Mucosa of rectum (tissue), 2 donors: Measurements from ENCODE around the gene LGALS3BP.
"Not testable (repeated sequence)": the region's sequence is repeated elsewhere in the genome, so short reads cannot be mapped to it uniquely, and the experiment has no call there.

Experiments
- H3K27ac ChIP-seq, 2 donors: one replicate each; pipeline ENCODE4 v1.7.0; 2013; ENCODE audit warnings: inconsistent platforms in 2 of 2, low read depth in 2 of 2, low read length in 2 of 2
- H3K27me3 ChIP-seq, 2 donors: one replicate each; pipeline ENCODE4 v1.7.0; 2013; ENCODE audit warnings: low read length in 2 of 2; ENCODE audit not compliant: control insufficient read depth in 2 of 2, insufficient read depth in 2 of 2
- H3K36me3 ChIP-seq, 2 donors: one replicate each; pipeline ENCODE4 v1.7.0; 2013; ENCODE audit warnings: low read length in 2 of 2; ENCODE audit not compliant: control insufficient read depth in 2 of 2, insufficient read depth in 2 of 2
- H3K4me1 ChIP-seq, 2 donors: one replicate each; pipeline ENCODE4 v1.7.0; 2013; ENCODE audit warnings: low read length in 2 of 2, mild to moderate bottlenecking in 1 of 2; ENCODE audit not compliant: control insufficient read depth in 2 of 2, insufficient read depth in 2 of 2
- H3K4me3 ChIP-seq, 2 donors: one replicate each; pipeline ENCODE4 v1.7.0; 2013; ENCODE audit warnings: low read length in 2 of 2
- H3K9ac ChIP-seq, 2 donors: one replicate each; pipeline ENCODE4 v1.7.0; 2013; ENCODE audit warnings: low read length in 2 of 2, low read depth in 1 of 2, mild to moderate bottlenecking in 1 of 2
- H3K9me3 ChIP-seq, 2 donors: one replicate each; pipeline ENCODE4 v1.7.0; 2013; ENCODE audit warnings: low read length in 2 of 2; ENCODE audit not compliant: control insufficient read depth in 2 of 2
- donor health status: healthy.
- donor health status: Normal muscosa, but diverticular disease.

LGALS3BP gene

GRCh38 chr17:78962984-78963348, 16.8 kb downstream of the LGALS3BP start:
- peaks cover 14 to 21% of the 10 kb centered on the region in 2 donors for H3K4me1 ChIP-seq
- not testable (repeated sequence) for H3K9ac ChIP-seq, H3K4me3 ChIP-seq, H3K27me3 ChIP-seq, H3K36me3 ChIP-seq, H3K9me3 ChIP-seq
- peak overlapping the region; percentile 64 to 80 for H3K27ac ChIP-seq

DNA sequence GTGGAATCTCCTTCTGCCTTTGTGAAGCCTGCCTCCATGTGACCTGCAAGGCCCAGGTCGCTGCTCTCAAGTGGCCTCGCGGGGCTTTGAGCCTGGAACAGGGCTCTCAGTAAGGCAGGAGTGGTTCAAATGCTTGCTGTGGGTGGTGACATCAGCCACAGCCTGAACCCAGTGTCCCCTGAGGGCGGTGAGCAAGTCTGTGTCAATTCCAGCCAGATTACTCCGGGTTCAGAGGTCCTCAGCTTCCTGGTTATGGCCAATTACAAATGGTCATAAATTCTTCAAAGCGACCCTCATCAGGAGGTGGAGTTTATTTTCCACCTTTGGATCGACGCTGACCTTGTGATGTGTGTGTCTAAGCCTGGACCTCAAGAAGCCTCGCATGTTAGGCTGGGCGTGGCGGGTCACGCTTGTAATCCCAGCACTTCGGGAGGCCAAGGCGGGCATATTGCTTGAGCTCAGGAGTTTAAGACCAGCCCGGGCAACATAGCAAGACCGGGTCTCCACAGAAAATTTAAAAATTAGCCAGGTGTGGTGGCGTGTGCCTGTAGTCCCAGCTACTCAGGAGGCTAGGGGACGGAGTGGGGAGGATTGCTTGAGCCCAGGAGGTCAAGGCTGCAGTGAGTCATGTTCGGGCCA, 17.3 kb downstream of the LGALS3BP start:
- peak overlapping the region; percentile 52 to 80 for H3K27ac ChIP-seq
- no peaks in the 10 kb centered on the region for H3K9me3 ChIP-seq
- peaks cover 14 to 21% of the 10 kb centered on the region in 2 donors for H3K4me1 ChIP-seq
- H3K27me3 ChIP-seq: no peaks in the 10 kb centered on the region
- H3K4me3 ChIP-seq: no peak overlapping the region
- H3K36me3 ChIP-seq: peaks cover 2% of the 10 kb centered on the region in 2 donors
- no peak overlapping the region for H3K9ac ChIP-seq

GRCh38 chr17:78961571-78961970, 18.2 kb downstream of the LGALS3BP start:
- H3K9me3 ChIP-seq: no peaks in the 10 kb centered on the region
- H3K27me3 ChIP-seq: no peaks in the 10 kb centered on the region
- H3K27ac ChIP-seq: peak overlapping the region; percentile 52 to 69
- H3K9ac ChIP-seq: peak overlapping the region in 1 of 2 donors; percentile 14
- H3K4me1 ChIP-seq: peaks cover 14 to 21% of the 10 kb centered on the region in 2 donors
- H3K36me3 ChIP-seq: peaks cover 0 to under 1% of the 10 kb centered on the region in 2 donors
- peak overlapping the region in 1 of 2 donors; percentile 10 for H3K4me3 ChIP-seq

DNA sequence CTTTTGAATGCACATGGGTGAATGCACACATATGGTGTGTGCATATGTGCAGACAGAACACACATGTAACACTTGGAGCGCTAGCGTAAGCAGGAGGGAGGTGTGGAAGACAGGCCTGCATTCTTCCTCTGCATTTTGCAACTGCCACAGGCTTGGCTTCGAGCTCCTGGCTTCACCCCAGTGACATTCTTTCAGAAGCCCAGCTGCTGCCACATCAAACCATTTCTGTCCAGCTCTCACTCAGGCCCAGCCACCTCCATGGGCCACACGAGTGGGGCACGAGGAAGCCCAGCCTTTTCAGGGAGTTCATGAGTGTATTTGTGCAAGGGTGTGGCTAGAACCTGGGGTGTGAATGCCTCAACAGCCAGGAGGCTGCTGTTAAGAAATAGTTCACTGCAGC, 18.8 kb downstream of the LGALS3BP start:
- Histone ChIP-seq H3K27ac (peak overlapping the region; percentile 28 to 69), H3K9ac (no peak overlapping the region), H3K4me1 (peaks cover 14 to 21% of the 10 kb centered on the region in 2 donors), H3K4me3 (no peak overlapping the region), H3K9me3 (no peaks in the 10 kb centered on the region), H3K36me3 (no peaks in the 10 kb centered on the region), H3K27me3 (no peaks in the 10 kb centered on the region)

- H3K4me1 ChIP-seq: peaks cover 14 to 21% of the 10 kb centered on the region in 2 donors
- no peak overlapping the region for H3K27ac ChIP-seq
- no peak overlapping the region for H3K4me3 ChIP-seq
- no peak overlapping the region for H3K9ac ChIP-seq
- no peaks in the 10 kb centered on the region for H3K27me3 ChIP-seq
- H3K36me3 ChIP-seq: no peaks in the 10 kb centered on the region
- H3K9me3 ChIP-seq: no peaks in the 10 kb centered on the region
Observed at GRCh38 chr17:78959803-78960202, 19.9 kb downstream of the LGALS3BP start.

DNA sequence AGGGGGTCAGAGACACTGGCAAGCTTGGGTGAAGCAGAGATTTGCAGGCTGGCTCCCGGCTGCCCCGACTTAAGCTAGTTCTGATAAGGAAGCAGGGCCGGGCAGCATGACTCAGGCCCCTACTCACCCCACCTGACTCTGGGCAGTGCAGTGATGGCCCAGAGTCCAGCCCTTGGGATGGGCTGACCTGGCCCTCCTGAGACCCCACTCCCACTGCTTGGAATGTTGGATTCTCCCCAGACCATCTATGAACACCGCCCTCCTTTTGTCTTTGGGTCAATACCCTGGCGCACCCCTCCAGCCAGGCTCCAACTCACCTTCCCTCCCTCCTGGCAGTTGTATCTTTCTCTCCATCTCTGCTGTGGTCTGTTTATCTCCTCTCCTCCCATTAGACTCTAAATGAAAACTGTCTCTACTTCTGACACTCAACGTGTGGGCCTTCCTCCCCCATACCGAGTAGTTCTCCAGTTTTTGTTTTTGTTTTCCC, 21.0 kb downstream of the LGALS3BP start:
- Histone ChIP-seq H3K9ac (no peak overlapping the region), H3K36me3 (no peaks in the 10 kb centered on the region), H3K27ac (no peak overlapping the region), H3K27me3 (no peaks in the 10 kb centered on the region), H3K4me1 (peaks cover 14 to 21% of the 10 kb centered on the region in 2 donors), H3K4me3 (no peak overlapping the region), H3K9me3 (no peaks in the 10 kb centered on the region)

DNA sequence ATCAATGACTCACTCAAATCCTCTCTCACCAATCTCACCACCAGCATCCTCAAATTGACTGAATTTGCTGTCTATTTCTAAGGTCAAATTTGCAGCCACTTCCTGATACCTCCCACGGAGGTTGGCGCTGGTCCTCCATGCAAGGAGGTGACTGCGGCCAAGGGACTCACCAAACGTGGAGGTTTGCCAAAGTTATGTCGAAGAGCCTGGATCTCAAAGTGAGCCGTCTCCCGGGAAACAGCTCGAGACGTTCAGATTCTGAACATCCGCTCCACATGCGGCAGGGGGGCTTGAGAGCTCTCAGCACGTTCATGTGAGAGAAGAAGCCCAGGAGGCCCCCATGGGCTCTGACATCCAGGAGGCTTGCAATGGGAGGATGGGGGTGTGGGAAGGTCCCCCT, 22.6 kb downstream of the LGALS3BP start:
- H3K9me3 ChIP-seq: no peaks in the 10 kb centered on the region
- no peaks in the 10 kb centered on the region for H3K27me3 ChIP-seq
- no peak overlapping the region for H3K4me3 ChIP-seq
- H3K4me1 ChIP-seq: peaks cover 8 to 20% of the 10 kb centered on the region in 2 donors
- no peak overlapping the region for H3K27ac ChIP-seq
- no peak overlapping the region for H3K9ac ChIP-seq
- no peaks in the 10 kb centered on the region for H3K36me3 ChIP-seq

DNA sequence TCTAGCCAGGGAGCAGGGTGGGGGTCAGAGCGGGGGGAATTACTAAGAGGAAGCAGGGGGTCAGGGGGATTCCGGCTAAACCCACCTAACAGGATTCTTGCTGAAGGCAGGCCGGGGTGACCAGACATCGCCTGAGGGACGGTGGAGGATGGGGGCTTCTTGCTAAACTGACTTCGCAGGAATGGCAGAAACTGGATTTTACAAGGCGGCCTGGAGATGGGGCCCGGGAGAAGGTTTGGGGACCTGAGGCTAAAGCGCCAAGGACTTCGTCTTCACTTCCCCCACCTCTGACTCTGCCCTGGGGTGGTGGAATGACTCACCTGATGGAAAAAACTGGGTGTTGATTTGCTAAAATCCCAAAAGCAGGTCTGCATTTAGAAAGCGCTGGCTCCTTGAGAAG, 23.5 kb downstream of the LGALS3BP start:
- no peaks in the 10 kb centered on the region for H3K27me3 ChIP-seq
- no peak overlapping the region for H3K4me3 ChIP-seq
- H3K27ac ChIP-seq: no peak overlapping the region
- H3K4me1 ChIP-seq: peaks cover 3 to 20% of the 10 kb centered on the region in 2 donors
- H3K36me3 ChIP-seq: no peaks in the 10 kb centered on the region
- no peaks in the 10 kb centered on the region for H3K9me3 ChIP-seq
- no peak overlapping the region for H3K9ac ChIP-seq

DNA sequence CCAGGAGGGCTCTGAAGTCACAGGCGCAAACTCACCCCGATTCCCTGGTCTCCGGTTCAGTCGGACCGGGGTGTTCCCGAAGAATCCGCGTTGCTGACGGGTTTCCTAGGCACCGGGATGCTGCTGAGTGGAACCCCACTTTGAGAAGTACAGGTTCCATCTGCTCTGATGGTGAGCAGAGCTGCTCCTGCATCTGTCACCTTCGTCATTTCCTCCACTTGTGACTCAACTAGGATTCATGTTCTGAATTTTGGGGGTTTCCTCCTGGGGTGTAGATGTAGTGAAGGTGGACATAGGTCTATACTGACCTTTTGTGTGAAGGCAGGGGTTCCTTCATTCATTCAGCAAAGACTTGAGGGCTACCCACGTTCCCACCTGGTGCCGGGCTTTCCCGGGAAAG, 25.0 kb downstream of the LGALS3BP start:
- H3K9me3 ChIP-seq: peaks cover 0 to 3% of the 10 kb centered on the region in 2 donors
- no peak overlapping the region for H3K27ac ChIP-seq

DNA sequence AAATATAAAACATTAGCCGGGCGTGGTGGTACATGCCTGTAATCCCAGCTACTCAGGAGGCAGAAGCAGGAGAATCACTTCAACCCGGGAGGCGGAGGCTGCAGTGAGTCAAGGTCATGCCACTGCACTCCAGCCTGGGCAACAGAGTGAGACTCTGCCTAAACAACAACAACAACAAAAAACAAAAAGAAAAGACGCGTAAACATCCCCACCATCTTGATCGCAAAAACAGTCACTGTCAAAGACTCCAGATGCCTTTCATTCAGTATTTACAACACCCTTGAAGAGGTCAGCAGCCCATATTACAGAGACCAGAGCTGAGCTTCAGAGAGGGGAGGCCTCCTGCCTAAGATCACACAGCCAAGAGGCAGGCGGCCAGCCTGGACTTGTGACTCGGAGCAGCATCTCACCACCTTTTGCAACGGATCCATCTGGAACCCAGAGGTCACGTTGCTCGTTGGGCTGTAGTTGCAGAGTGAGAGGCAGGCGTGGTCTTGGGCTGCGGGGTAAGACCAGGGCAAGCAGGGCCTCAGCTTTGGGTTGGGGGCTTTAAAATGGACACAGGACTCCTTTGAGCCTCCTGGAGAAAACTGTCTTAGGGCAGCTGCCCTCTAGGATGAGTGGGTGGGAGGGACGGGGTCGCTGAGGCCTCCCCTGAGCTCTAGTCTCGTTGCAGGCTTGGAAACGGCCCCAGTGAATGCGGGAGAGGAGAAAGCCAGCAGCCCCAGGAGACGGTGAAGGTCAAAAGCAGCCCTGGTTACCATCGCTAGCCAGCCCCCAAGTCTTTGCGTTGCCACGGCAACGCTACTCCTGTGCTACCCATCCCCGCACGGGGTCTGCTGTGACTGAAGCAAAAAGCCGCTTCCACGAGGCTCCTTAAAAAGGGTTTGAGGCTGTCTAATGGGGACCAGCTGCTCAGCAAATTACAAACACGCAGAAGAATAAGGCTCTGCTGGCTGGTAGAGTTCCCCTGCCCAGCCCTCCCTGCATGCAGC, 26.1 kb downstream of the LGALS3BP start:
- Histone ChIP-seq H3K27ac (no peak overlapping the region), H3K9ac (no peak overlapping the region), H3K4me1 (peaks cover 0 to 16% of the 10 kb centered on the region in 2 donors), H3K27me3 (no peaks in the 10 kb centered on the region), H3K4me3 (no peak overlapping the region), H3K36me3 (no peaks in the 10 kb centered on the region), H3K9me3 (peaks cover 0 to 3% of the 10 kb centered on the region in 2 donors)

More for the DNA sequence above, 25.0 kb downstream of the LGALS3BP start:
- Histone ChIP-seq H3K36me3 (no peaks in the 10 kb centered on the region), H3K9ac (no peak overlapping the region), H3K27me3 (no peaks in the 10 kb centered on the region), H3K4me3 (no peak overlapping the region), H3K4me1 (peaks cover 0 to 16% of the 10 kb centered on the region in 2 donors)
